ENCODE results near the gene CCDC8.

GRCh38 chr19:46393456-46394401, 19.6 kb downstream of the CCDC8 start:
- TF ChIP-seq, protein P1, sequence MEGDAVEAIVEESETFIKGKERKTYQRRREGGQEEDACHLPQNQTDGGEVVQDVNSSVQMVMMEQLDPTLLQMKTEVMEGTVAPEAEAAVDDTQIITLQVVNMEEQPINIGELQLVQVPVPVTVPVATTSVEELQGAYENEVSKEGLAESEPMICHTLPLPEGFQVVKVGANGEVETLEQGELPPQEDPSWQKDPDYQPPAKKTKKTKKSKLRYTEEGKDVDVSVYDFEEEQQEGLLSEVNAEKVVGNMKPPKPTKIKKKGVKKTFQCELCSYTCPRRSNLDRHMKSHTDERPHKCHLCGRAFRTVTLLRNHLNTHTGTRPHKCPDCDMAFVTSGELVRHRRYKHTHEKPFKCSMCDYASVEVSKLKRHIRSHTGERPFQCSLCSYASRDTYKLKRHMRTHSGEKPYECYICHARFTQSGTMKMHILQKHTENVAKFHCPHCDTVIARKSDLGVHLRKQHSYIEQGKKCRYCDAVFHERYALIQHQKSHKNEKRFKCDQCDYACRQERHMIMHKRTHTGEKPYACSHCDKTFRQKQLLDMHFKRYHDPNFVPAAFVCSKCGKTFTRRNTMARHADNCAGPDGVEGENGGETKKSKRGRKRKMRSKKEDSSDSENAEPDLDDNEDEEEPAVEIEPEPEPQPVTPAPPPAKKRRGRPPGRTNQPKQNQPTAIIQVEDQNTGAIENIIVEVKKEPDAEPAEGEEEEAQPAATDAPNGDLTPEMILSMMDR (conservative IDR thresholded peaks at IDR 0.05; ENCODE audit: low read depth, low read length) = no peak
- no peak for TF ChIP-seq RAD21 (IDR thresholded peaks at IDR 0.05; ENCODE audit: low read length)
- no peak for TF ChIP-seq POLR2A (IDR thresholded peaks at IDR 0.05; ENCODE audit: low read depth, low read length)
- TF ChIP-seq NFE2L2 (IDR thresholded peaks at IDR 0.05; ENCODE audit: low read depth, low read length) = no peak
- no peak for TF ChIP-seq CHD1 (IDR thresholded peaks at IDR 0.05; ENCODE audit: low read depth, low read length)
- no peak for TF ChIP-seq BHLHE40 (IDR thresholded peaks at IDR 0.05; ENCODE audit: low read depth, low read length)
- TF ChIP-seq MAFK (IDR thresholded peaks at IDR 0.05; ENCODE audit: low read depth, low read length) = no peak

All from IMR-90 (cell line).